Loucy (cell line): ENCODE measurements around the gene FKBP4.

Source experiments
- H2AFZ ChIP-seq: fragments of 200-600 bp; sonication (generic); 2 replicates; pipeline ENCODE4 v1.6.0; 2016; ENCODE audit warnings: antibody characterized with exemption, mild to moderate bottlenecking, low read length, moderate library complexity
- H3F3A ChIP-seq: fragments of 200-600 bp; 2 replicates; pipeline ENCODE4 v1.6.0; 2016; ENCODE audit warnings: antibody characterized with exemption, low read depth, mild to moderate bottlenecking
- H3K27me3 ChIP-seq: fragments of 200-600 bp; sonication (generic); 2 replicates; pipeline ENCODE4 v1.6.1; 2014; ENCODE audit warnings: low read length, mild to moderate bottlenecking; ENCODE audit not compliant: insufficient read depth, poor library complexity, severe bottlenecking
- H3K36me3 ChIP-seq: fragments of 200-600 bp; sonication (generic); 2 replicates; pipeline ENCODE4 v1.6.1; 2016; ENCODE audit warnings: low read length; ENCODE audit not compliant: insufficient read depth
- H3K4me1 ChIP-seq: fragments of 200-600 bp; sonication (generic); 2 replicates; pipeline ENCODE4 v1.5.1; 2014; ENCODE audit warnings: low read length, mild to moderate bottlenecking; ENCODE audit not compliant: insufficient read depth, poor library complexity, severe bottlenecking
- H3K4me2 ChIP-seq: fragments of 200-600 bp; sonication (generic); 2 replicates; pipeline ENCODE4 v1.6.0; 2014; ENCODE audit warnings: antibody characterized with exemption, low read length, low read depth, mild to moderate bottlenecking; ENCODE audit not compliant: poor library complexity, severe bottlenecking
- H3K4me3 ChIP-seq: fragments of 200-600 bp; sonication (generic); 2 replicates; pipeline ENCODE4 v1.5.1; 2014; ENCODE audit warnings: low read length, mild to moderate bottlenecking, mixed read lengths; ENCODE audit not compliant: poor library complexity, severe bottlenecking
- H3K79me2 ChIP-seq: fragments of 200-600 bp; sonication (generic); 2 replicates; pipeline ENCODE4 v1.6.1; 2014; ENCODE audit warnings: low read length; ENCODE audit not compliant: insufficient read depth
- H3K9ac ChIP-seq: fragments of 200-600 bp; sonication (generic); 2 replicates; pipeline ENCODE4 v1.6.0; 2014; ENCODE audit warnings: mild to moderate bottlenecking, low read depth, low read length, moderate library complexity; ENCODE audit not compliant: poor library complexity, severe bottlenecking
- H3K9me2 ChIP-seq: fragments of 200-600 bp; sonication (generic); replicated peaks from 2 replicates; pipeline ENCODE4 v1.6.1; 2016; ENCODE audit warnings: low read depth, low read length, mixed read lengths
- H3K9me3 ChIP-seq: fragments of 200-600 bp; sonication (generic); 2 replicates; pipeline ENCODE4 v1.6.1; 2014; ENCODE audit warnings: mild to moderate bottlenecking, antibody characterized with exemption, low read length, low read depth; ENCODE audit not compliant: insufficient read depth
- H4K20me1 ChIP-seq: fragments of 200-600 bp; sonication (generic); 2 replicates; pipeline ENCODE4 v1.6.0; 2014; ENCODE audit warnings: antibody characterized with exemption, low read length, mild to moderate bottlenecking; ENCODE audit not compliant: insufficient read depth, poor library complexity, severe bottlenecking
- CTCF ChIP-seq: fragments of 200-600 bp; sonication (generic); conservative IDR thresholded peaks from 2 replicates; pipeline ENCODE4 v1.5.1; 2014; ENCODE audit warnings: mild to moderate bottlenecking, antibody characterized with exemption, low read length
- EZH2phosphoT487 ChIP-seq: fragments of 200-600 bp; IDR thresholded peaks from 2 replicates; pipeline ENCODE4 v1.6.1; 2018; ENCODE audit warnings: antibody characterized with exemption, mild to moderate bottlenecking, moderate library complexity, borderline replicate concordance

The FKBP4 gene

GRCh38 chr12:2851931-2852330 is 57.2 kb downstream of the FKBP4 start:
- H3K4me2 ChIP-seq: no peak overlapping the region

GRCh38 chr12:2853626-2854025 is 58.9 kb downstream of the FKBP4 start:
- no peaks in the 10 kb centered on the region for H3K79me2 ChIP-seq
- no peak overlapping the region for H3K9ac ChIP-seq
- H3K9me2 ChIP-seq: no peaks in the 10 kb centered on the region
- no peaks in the 10 kb centered on the region for H3K4me1 ChIP-seq
- H3K4me3 ChIP-seq: no peak overlapping the region
- H3K9me3 ChIP-seq: no peaks in the 10 kb centered on the region
- peaks cover 8% of the 10 kb centered on the region; the same call in 1 of the 2 replicates for H3K36me3 ChIP-seq
- no peaks in the 10 kb centered on the region for H3K27me3 ChIP-seq
- H4K20me1 ChIP-seq: no peaks in the 10 kb centered on the region
- H2AFZ ChIP-seq: no peak overlapping the region
- no peak overlapping the region for H3K4me2 ChIP-seq
- TF ChIP-seq CTCF (no peak), EZH2phosphoT487 (no peak)
- H3F3A ChIP-seq: no peaks in the 10 kb centered on the region

More at GRCh38 chr12:2851931-2852330, 57.2 kb downstream of the FKBP4 start:
- H3K9me2 ChIP-seq: no peaks in the 10 kb centered on the region
- H2AFZ ChIP-seq: no peak overlapping the region
- no peaks in the 10 kb centered on the region for H3F3A ChIP-seq
- no peaks in the 10 kb centered on the region for H4K20me1 ChIP-seq
- no peak overlapping the region for H3K9ac ChIP-seq
- H3K27me3 ChIP-seq: no peaks in the 10 kb centered on the region
- H3K36me3 ChIP-seq: no peaks in the 10 kb centered on the region
- H3K9me3 ChIP-seq: no peaks in the 10 kb centered on the region
- H3K4me3 ChIP-seq: no peak overlapping the region
- TF ChIP-seq CTCF (no peak), EZH2phosphoT487 (no peak)
- H3K4me1 ChIP-seq: no peaks in the 10 kb centered on the region
- no peaks in the 10 kb centered on the region for H3K79me2 ChIP-seq
